Peyer's patch (tissue), 4 donors: ENCODE data around the gene ANO2.

ENCODE experiments used
- CTCF ChIP-seq, 6 experiments: fragments of 450-650 bp in 4 of 6; fragments of 200-600 bp in 2 of 6; sonication (generic) in 1 of 6; IDR thresholded peaks; one replicate each; pipeline ENCODE4 v1.5.1; 2017 to 2019; ENCODE audit warnings: antibody characterized with exemption in 6 of 6, mild to moderate bottlenecking in 3 of 6, moderate library complexity in 1 of 6
- POLR2A ChIP-seq, 2 donors: fragments of 450-650 bp; IDR thresholded peaks; one replicate each; pipeline ENCODE4 v1.5.1; 2017; ENCODE audit warnings: antibody characterized with exemption in 2 of 2, mild to moderate bottlenecking in 2 of 2, moderate library complexity in 2 of 2

DNA sequence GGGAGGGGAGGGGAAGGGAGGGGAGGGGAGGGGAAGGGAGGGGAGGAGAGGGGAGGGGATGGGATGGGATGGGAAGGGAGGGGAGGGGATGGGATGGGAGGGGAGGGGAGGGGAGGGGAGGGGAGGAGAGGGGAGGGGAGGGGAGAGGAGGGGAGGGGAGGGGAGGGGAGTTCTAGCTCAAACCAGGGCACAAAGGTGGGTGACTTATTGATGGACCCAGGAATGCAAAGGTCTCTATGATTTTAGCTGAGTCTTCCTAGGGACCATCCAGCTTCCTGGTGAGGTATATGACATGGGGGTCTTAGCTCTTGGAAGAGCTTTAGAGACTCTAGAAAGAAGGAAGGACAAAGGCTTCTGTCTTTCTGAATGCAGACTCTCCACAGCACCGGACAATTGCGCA lies 42.3 kb downstream of the ANO2 start:
- no peak for TF ChIP-seq CTCF (IDR thresholded peaks at IDR 0.05)
- TF ChIP-seq POLR2A (IDR thresholded peaks at IDR 0.05): no peak
